Measurements from ENCODE around the gene GUCA2B. TPM values are rescaled to one million over a fixed set of nuclear protein-coding genes. Genes with fewer than 3 reads are reported as not detected.

The GUCA2B gene
- total RNA-seq: 6.5 TPM in 1 of 2 replicates, not detected in the other
- 0.71 and 1.9 TPM in 2 replicates for polyA plus RNA-seq

DNA sequence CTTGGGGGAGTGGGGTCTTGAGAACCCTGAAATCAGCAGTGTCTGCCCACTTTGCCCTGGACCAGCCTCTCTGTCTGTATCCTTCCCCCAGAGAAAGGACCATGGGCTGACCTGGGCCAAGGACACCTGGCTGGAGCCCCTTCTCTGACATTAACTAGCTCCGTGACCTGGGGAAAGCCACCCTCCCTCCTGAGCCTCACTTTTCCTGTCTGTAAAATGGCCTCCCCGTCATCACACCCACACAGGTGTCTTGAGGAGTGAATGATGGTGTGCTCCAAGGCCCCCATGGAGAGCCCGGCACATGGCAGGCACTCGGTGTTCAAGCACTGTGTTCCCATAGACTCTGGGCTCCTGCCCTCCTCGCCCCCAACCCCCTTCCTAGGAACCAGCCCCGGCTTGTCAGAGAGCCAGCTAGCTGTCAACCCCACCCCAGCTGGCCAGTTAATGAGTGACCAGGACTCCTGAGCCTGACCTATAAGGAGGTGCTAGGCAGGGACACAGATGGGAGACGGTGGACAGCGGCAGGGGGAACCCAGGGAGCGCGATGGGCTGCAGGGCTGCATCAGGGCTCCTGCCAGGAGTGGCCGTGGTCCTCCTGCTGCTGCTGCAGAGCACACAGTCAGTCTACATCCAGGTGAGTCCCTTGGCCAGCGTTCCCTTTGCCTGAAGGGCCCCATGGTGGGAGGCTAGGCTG, at the start of gene GUCA2B:
TSS of gene GUCA2B (plus strand) at position 504 of the 694 bp plus-strand sequence. CDS start at position 545, 41 bp downstream.
- Histone ChIP-seq H3K4me2 (no peak within 1 kb of the TSS), H3K27me3 (no peaks in the 10 kb centered on the region), H3K79me2 (no peaks in the 10 kb centered on the region), H3K36me3 (replicated peaks; ENCODE audit: insufficient read depth, low read depth) (no peaks in the 10 kb centered on the region), H2AFZ (no peak within 1 kb of the TSS), H3K4me1 (ENCODE audit: insufficient read depth) (no peaks in the 10 kb centered on the region), H3K9me3 (ENCODE audit: low read depth) (no peaks in the 10 kb centered on the region), H3K9me2 (replicated peaks; ENCODE audit: insufficient read depth) (no peaks in the 10 kb centered on the region), H4K20me1 (ENCODE audit: insufficient read depth, poor library complexity, severe bottlenecking) (no peaks in the 10 kb centered on the region), H3K27ac (no peak within 1 kb of the TSS), H3K4me3 (no peak within 1 kb of the TSS)
- DNase-seq (ENCODE audit: low spot score): no peak
- TF ChIP-seq EZH2phosphoT487 (IDR thresholded peaks at IDR 0.05; ENCODE audit: low read depth, severe bottlenecking, unreplicated experiment) (no peak), EZH2 (IDR thresholded peaks at IDR 0.05; ENCODE audit: borderline replicate concordance) (no peak)
- TF ChIP-seq, protein P1, sequence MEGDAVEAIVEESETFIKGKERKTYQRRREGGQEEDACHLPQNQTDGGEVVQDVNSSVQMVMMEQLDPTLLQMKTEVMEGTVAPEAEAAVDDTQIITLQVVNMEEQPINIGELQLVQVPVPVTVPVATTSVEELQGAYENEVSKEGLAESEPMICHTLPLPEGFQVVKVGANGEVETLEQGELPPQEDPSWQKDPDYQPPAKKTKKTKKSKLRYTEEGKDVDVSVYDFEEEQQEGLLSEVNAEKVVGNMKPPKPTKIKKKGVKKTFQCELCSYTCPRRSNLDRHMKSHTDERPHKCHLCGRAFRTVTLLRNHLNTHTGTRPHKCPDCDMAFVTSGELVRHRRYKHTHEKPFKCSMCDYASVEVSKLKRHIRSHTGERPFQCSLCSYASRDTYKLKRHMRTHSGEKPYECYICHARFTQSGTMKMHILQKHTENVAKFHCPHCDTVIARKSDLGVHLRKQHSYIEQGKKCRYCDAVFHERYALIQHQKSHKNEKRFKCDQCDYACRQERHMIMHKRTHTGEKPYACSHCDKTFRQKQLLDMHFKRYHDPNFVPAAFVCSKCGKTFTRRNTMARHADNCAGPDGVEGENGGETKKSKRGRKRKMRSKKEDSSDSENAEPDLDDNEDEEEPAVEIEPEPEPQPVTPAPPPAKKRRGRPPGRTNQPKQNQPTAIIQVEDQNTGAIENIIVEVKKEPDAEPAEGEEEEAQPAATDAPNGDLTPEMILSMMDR (IDR thresholded peaks at IDR 0.05; ENCODE audit: poor library complexity): no peak
- WGBS (ENCODE audit: low lambda C conversion rate, missing lambda C conversion rate): 68% methylated on average over 12 of the region's 12 CpGs

DNA sequence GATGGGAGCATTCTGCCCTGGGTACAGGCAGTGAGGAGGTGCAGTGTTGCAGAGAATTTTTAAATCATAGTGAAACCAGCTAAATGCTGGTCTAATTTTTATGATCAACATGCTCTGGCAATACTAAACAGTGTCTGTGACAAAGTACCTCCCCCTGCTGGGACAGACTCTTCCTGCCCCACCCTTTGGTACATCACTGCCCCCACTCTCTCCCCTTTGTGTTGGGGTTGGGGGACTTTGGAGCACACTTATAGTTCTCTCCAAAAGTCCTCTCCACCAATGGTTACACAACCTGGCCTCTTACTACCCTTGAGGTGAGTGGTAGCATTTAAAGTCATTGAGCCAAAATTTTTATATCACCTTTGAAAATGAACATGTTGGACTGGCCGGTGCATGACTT, 48.2 kb upstream of the GUCA2B start:
- Histone ChIP-seq H3K4me3 (no peak overlapping the region), H3K79me2 (no peaks in the 10 kb centered on the region), H3K27me3 (peaks cover 5% of the 10 kb centered on the region), H3K4me2 (no peak overlapping the region), H3K36me3 (replicated peaks; ENCODE audit: insufficient read depth, low read depth) (no peaks in the 10 kb centered on the region), H4K20me1 (ENCODE audit: insufficient read depth, poor library complexity, severe bottlenecking) (no peaks in the 10 kb centered on the region), H3K27ac (no peak overlapping the region), H3K9me3 (ENCODE audit: low read depth) (no peaks in the 10 kb centered on the region), H3K4me1 (ENCODE audit: insufficient read depth) (no peaks in the 10 kb centered on the region), H2AFZ (no peak overlapping the region), H3K9me2 (replicated peaks; ENCODE audit: insufficient read depth) (no peaks in the 10 kb centered on the region)
- DNase-seq (ENCODE audit: low spot score): no peak
- 91% methylated on average over 1 of the region's 1 CpG for WGBS (ENCODE audit: low lambda C conversion rate, missing lambda C conversion rate)
- TF ChIP-seq EZH2 (IDR thresholded peaks at IDR 0.05; ENCODE audit: borderline replicate concordance) (no peak), EZH2phosphoT487 (IDR thresholded peaks at IDR 0.05; ENCODE audit: low read depth, severe bottlenecking, unreplicated experiment) (no peak)
- TF ChIP-seq, protein P1 (IDR thresholded peaks at IDR 0.05; ENCODE audit: poor library complexity): no peak

DNA sequence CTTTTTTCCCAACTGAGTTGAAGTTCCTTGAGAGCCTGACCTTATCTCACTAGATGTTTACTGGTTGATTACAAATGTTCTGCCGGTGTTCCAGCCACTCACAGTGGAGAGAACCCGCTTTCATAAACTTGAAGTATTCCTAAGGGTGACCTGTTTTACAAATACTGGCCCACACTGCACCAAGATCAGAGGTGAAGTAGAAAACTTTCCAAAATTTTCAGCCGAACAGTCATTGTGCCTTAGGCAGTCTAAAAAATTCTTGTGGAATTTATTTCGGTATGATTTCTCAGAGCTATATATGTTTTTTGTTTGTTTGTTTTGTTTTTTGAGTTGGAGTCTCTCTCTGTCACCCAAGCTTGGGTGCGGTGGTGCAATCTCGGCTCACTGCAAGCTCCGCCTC, 44.9 kb upstream of the GUCA2B start:
- Histone ChIP-seq H3K4me1 (ENCODE audit: insufficient read depth) (no peaks in the 10 kb centered on the region), H3K9me3 (ENCODE audit: low read depth) (no peaks in the 10 kb centered on the region), H3K4me3 (no peak overlapping the region), H3K9me2 (replicated peaks; ENCODE audit: insufficient read depth) (no peaks in the 10 kb centered on the region), H3K27ac (no peak overlapping the region), H3K27me3 (peaks cover 5% of the 10 kb centered on the region), H4K20me1 (ENCODE audit: insufficient read depth, poor library complexity, severe bottlenecking) (no peaks in the 10 kb centered on the region), H2AFZ (no peak overlapping the region), H3K4me2 (no peak overlapping the region), H3K79me2 (no peaks in the 10 kb centered on the region), H3K36me3 (replicated peaks; ENCODE audit: insufficient read depth, low read depth) (no peaks in the 10 kb centered on the region)
- TF ChIP-seq, protein P1 (IDR thresholded peaks at IDR 0.05; ENCODE audit: poor library complexity): no peak
- TF ChIP-seq EZH2 (IDR thresholded peaks at IDR 0.05; ENCODE audit: borderline replicate concordance) (no peak), EZH2phosphoT487 (IDR thresholded peaks at IDR 0.05; ENCODE audit: low read depth, severe bottlenecking, unreplicated experiment) (no peak)
- no peak for DNase-seq (ENCODE audit: low spot score)
- 81% methylated on average over 7 of the region's 7 CpGs for WGBS (ENCODE audit: low lambda C conversion rate, missing lambda C conversion rate)

All from hepatocyte (in vitro differentiated cells).